Measurements from ENCODE around the gene CLSTN3.
A peak's percentile ranks its signal among the peaks of the same experiment; 100 is the strongest.

The CLSTN3 gene

DNA sequence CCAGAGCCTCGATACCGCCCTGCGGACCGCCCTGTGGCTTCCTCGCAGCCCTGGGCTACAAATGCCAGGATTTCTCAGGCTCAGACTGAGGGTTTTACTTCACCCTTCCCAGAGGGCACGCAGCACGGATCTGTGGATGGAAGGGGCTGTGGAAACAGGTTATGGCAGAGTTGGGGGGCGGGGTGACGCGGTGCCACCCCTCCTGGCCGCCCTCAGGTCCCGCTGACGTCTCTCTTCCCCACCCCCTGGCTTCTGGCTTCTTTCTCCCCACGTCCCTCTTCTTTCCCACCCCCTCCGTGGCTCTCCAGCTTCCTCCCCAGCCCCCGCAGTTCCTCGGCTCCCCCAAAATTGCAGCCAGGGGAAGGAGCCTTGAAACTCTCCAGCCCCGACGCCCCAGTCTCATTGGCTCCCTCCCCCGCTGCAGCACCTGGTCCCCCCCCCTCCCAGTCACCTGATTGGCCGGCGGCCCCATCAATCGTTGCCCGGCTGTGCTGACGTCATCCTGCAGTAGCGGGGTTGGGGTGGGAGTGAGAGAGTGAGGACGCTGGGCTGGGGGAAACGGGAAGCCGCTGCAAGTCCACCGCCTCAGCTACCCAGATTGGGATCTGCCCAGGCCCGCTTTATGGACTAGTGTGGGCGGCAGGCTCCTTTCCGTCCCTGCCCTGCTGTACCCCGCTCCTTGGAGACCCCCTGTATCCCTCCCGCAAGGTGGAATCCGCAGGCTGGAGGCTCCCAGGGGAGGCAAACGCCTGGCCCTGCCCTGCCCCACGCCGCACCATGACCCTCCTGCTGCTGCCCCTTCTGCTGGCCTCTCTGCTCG, at the start of gene CLSTN3:
Gene CLSTN3, plus strand, starts transcription at position 500 of the 820 bp plus-strand sequence. Its CDS starts 278 bp downstream, at position 778.
- Mint-ChIP-seq H3K4me3 (peak within 1 kb of the TSS; percentile 97), H3K36me3 (peaks cover 52% of the 10 kb centered on the region), H3K27ac (peak within 1 kb of the TSS; percentile 96), H3K9me3 (no peaks in the 10 kb centered on the region), H3K4me1 (peaks cover 48% of the 10 kb centered on the region)
- DNase-seq (ENCODE audit: low spot score in 2 of 2), result peak; percentile 78 to 92
- peak; percentile 82 for ATAC-seq

DNA sequence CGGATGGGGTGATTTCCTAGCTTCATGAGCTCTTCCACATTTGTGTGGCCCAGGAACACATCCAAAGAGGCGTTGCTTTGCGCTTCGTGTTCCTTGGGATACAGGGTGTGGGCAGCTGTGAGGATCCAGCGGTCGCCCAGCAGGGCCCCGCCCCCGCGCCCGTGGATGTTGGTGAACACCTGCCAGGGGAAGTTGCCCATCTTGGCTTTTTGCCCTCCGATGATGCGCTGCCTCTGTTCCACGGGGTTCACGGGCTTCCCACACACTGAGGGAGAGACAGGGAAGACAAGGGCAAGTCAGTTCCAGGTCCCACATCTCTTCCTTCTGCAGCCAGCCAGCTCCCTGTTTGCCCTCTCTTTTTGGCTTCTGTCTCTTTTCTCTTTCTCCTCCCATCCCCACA, 49.1 kb upstream of the CLSTN3 start:
- DNase-seq (ENCODE audit: low spot score in 2 of 2) (no peak), ATAC-seq (no peak)
- Mint-ChIP-seq H3K4me1 (peaks cover 7% of the 10 kb centered on the region), H3K4me3 (no peak overlapping the region), H3K9me3 (peaks cover 5% of the 10 kb centered on the region), H3K36me3 (peaks cover 8% of the 10 kb centered on the region), H3K27ac (no peak overlapping the region)

DNA sequence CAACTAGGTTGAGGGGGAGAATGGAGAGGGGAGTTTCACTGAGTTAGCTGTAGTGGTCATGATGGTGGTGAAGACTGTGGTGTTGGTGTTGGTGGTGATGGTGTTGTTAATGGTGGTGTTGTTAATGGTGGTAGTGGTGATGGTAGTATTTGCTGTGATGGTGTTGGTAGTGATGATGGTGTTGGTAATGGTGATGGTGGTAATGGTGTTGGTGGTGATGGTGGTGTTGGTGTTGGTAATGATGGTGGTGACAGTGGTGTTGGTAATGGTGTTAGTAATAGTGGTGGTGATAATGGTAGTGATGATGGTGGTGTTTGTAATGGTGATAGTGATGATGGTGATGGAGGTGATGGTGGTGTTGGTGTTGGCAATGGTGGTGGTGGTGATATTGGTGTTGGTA, 47.0 kb upstream of the CLSTN3 start:
- Mint-ChIP-seq H3K27ac (peak overlapping the region; percentile 20), H3K36me3 (peaks cover 8% of the 10 kb centered on the region), H3K4me3 (no peak overlapping the region), H3K9me3 (peaks cover 5% of the 10 kb centered on the region), H3K4me1 (peaks cover 6% of the 10 kb centered on the region)
- DNase-seq (ENCODE audit: low spot score in 2 of 2) (no peak), ATAC-seq (no peak)

DNA sequence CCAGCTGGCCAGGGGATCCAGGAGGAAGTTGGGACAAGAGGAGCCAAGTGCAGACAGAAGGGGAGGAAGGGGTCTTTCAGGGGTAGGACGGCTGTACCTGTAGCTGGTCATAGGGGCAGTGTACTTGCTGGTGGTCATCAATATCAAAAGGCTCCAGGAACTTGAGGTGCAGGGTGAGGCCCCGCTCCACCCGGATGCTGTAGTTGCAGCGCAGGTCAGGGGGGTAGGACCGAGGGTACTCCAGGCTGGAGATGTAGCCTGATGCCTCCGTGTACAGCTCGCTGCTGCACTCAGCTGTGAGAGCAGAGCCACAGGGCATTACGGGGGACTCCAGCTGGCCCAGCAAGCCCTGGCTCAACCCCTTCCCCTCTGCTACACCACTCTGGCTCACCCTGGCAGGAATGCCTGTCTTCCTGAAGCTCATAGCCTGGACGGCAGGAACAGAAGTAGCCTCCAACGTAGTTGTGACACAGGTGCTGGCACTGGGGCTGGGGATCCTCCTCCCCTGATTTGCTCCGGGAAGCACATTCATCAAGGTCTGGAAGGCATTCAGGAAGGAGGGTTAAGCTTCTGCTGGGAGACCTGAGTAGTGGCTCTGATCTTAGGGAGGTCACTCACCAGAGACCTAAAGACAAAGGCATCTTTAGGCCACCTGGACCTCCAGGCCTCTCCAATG, 40.8 kb upstream of the CLSTN3 start:
- H3K27ac Mint-ChIP-seq, result no peak overlapping the region
- no peaks in the 10 kb centered on the region for H3K9me3 Mint-ChIP-seq
- DNase-seq (ENCODE audit: low spot score in 2 of 2), result no peak
- H3K4me3 Mint-ChIP-seq, result no peak overlapping the region
- H3K36me3 Mint-ChIP-seq, result no peaks in the 10 kb centered on the region
- H3K4me1 Mint-ChIP-seq, result peaks cover 9% of the 10 kb centered on the region
- no peak for ATAC-seq

DNA sequence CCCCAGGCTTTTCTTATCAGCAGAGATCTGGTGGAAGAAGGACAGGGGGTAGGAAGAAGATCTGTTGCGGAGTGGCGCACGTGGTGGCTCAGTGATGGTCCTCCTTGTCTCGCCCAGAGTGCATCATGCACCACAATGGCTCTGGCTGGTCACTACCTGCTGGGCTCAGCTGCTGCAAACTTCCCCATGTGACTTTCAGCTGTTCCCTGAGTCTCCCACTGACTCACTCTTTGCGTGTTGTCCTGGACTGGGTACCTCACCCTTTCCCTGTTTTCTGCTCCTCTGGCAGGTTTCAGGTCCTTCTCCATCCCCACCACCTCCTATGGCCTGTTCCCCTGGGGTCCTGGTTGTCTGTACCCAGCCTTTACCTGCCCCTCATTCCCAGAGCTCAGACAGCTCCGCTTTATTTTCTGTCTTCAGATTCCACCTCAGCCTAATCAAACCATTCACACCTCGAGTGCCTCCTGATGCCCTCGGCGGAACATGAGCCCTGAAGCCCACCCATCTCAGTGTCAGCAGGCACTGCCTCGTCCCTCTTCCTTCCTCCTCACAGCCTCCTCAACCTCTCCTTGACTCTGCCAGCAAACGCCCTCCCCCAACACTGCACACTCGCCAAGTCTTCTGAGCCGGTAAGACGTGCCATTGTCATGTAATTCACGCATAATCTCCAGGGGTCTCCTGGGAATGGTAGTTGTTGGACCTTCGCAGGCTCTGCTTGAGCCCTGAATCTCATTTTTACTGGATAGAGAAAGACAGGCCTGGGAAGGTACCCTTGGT, 39.8 kb upstream of the CLSTN3 start:
- Mint-ChIP-seq H3K27ac (no peak overlapping the region), H3K4me1 (peaks cover 9% of the 10 kb centered on the region), H3K9me3 (no peaks in the 10 kb centered on the region), H3K36me3 (peaks cover 4% of the 10 kb centered on the region), H3K4me3 (no peak overlapping the region)
- no peak for DNase-seq (ENCODE audit: low spot score in 2 of 2)
- ATAC-seq, result no peak

DNA sequence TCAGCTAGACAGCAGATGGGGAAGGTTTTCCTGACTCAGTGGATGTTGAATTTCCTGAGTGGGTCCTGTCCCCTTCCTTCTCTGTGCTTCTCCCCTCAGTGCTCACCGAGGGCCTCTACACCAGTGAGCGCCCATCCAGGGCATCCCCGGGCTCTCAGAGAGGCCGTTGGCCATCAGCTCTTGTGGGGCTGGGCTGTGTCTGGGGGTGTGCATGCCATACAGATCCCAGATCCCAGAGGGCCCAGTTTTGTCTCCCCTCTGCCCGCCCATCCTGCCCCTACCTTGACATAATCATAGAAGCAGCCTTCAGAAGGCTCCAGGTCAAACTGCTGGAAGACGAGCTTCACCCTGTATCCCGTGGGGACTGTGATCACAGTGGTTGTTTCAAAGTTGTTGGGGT, 39.0 kb upstream of the CLSTN3 start:
- DNase-seq (ENCODE audit: low spot score in 2 of 2), result no peak
- ATAC-seq, result no peak
- no peaks in the 10 kb centered on the region for H3K9me3 Mint-ChIP-seq
- peak overlapping the region; percentile 83 for H3K27ac Mint-ChIP-seq
- peaks cover 6% of the 10 kb centered on the region for H3K36me3 Mint-ChIP-seq
- peaks cover 9% of the 10 kb centered on the region for H3K4me1 Mint-ChIP-seq
- peak overlapping the region; percentile 70 for H3K4me3 Mint-ChIP-seq

DNA sequence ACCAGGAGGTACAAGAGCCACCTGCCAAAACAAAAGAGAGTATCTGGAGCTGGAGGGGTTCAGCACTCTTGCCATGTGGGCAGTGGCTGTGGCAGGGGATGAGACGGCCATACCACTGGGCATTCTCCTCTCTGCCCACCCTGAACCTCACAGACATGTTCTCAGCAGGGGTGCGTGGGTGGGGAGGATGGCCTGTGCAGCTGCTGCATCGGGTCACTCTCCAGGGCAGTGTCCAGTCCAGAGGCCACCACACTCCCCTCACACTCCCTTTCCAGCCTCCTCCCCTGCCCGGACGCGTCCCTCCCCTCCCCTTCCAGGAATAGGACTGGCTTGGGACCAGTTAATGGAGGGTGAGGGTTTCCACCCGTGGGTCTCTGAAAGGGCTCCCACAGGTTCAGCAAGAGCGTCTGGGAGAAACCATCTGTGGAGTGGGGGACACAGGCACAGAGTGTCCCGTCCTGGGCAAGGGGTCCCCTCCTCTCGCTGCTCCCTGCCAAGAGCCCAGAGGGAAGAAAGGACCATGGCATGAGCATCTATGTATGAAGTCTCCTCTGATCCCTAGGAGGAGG, 38.4 kb upstream of the CLSTN3 start:
- Mint-ChIP-seq H3K4me3 (peak overlapping the region; percentile 70), H3K27ac (peak overlapping the region; percentile 83), H3K4me1 (peaks cover 9% of the 10 kb centered on the region), H3K36me3 (peaks cover 6% of the 10 kb centered on the region), H3K9me3 (no peaks in the 10 kb centered on the region)
- DNase-seq (ENCODE audit: low spot score in 2 of 2) (no peak), ATAC-seq (peak; percentile 5)

DNA sequence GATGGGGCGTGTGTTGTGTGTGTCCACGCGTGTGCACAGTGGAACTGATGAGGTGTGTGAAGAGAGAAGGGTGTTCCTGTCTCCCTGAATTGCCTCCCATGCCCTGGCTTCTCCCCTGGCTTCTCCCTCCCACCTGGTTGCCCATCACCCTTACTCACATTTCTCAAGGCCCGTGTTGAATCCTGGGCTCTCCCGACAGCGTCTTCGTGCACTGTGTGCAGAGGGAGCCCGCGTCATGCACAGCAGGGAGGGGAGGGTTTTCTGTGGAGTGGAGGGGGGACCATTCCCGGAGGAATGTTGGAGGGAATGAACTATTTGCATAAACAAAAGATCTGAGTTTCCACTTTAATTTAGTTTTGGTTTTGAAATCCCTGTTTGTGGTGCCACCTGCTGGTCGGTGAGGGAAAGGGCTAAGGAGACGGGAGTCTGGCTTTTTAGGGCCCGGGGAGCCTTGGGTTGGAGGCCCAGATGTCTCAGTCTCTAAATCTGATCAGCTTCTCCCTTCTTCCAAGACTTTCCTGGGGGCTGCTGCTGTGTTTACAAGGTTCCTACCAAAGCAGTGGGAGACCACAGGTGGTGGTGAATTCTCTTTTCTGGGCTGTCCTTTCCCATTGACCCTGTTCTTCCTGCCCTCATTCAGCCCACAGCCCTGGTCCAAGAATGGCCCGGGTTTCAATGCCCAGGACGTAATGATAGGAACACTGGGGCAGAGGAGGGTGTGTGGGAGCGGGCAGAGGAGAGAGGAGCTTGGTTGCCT, 37.8 kb upstream of the CLSTN3 start, which contains the start of gene C1R:
Gene C1R, minus strand, starts transcription at position 217 of the 757 bp plus-strand sequence. Its CDS starts 57 bp downstream, at position 160.
- DNase-seq (ENCODE audit: low spot score in 2 of 2), result peak; percentile 46 to 83
- peaks cover 6% of the 10 kb centered on the region for H3K36me3 Mint-ChIP-seq
- H3K4me1 Mint-ChIP-seq, result peaks cover 9% of the 10 kb centered on the region
- ATAC-seq, result peak; percentile 74
- H3K4me3 Mint-ChIP-seq, result peak within 1 kb of the TSS; percentile 70
- no peaks in the 10 kb centered on the region for H3K9me3 Mint-ChIP-seq
- peak within 1 kb of the TSS; percentile 83 for H3K27ac Mint-ChIP-seq

DNA sequence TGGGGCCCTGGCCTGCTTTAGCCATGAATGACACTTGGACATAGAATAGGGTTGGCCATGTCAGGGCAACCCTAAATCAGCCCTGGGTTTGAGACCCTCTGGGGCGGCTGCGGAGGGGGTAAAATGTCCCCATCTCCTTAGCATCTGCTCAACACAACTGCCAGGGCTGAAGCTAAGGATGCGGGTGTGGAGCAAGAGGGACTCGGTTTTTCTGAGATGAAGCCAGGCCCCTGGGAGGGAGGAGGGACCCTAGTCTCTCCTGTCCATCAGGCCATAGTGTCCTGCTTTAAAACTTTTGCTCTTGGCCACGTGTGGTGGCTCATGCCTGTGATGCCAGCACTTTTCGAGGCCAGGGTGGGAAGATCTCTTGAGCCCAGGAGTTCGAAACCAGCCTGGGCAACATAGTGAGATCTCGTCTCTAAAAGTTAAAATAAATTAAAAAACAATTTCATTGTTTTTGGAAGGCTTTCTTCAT, 37.1 kb upstream of the CLSTN3 start:
- Mint-ChIP-seq H3K9me3 (no peaks in the 10 kb centered on the region), H3K27ac (no peak overlapping the region)
- ATAC-seq, result no peak

DNA sequence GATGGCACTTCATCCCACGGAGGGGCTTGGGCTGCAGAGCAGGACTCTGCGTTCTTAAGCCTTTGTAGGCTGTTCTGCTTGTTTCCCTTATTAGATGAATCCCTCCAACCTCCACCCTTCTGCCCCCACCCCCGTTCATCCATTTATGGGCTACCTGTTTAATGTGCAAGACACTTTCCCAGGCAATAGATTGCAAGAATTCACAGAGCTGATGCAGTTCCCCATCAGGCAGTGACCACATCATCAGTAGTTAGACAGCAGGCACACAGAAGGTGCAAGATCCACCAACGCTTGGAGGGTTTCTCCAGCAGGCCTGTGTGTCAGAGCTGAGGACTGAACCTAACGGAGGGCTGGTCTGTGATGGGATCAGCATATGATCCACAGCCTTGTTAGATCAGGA, 36.7 kb upstream of the CLSTN3 start:
- ATAC-seq (no peak), DNase-seq (ENCODE audit: low spot score in 2 of 2) (no peak)
- no peaks in the 10 kb centered on the region for H3K9me3 Mint-ChIP-seq
- peaks cover 9% of the 10 kb centered on the region for H3K4me1 Mint-ChIP-seq
- no peak overlapping the region for H3K27ac Mint-ChIP-seq
- no peak overlapping the region for H3K4me3 Mint-ChIP-seq
- H3K36me3 Mint-ChIP-seq, result peaks cover 12% of the 10 kb centered on the region

More for the DNA sequence above, 37.1 kb upstream of the CLSTN3 start:
- H3K4me3 Mint-ChIP-seq, result no peak overlapping the region
- DNase-seq (ENCODE audit: low spot score in 2 of 2), result no peak
- peaks cover 9% of the 10 kb centered on the region for H3K4me1 Mint-ChIP-seq
- peaks cover 8% of the 10 kb centered on the region for H3K36me3 Mint-ChIP-seq

DNA sequence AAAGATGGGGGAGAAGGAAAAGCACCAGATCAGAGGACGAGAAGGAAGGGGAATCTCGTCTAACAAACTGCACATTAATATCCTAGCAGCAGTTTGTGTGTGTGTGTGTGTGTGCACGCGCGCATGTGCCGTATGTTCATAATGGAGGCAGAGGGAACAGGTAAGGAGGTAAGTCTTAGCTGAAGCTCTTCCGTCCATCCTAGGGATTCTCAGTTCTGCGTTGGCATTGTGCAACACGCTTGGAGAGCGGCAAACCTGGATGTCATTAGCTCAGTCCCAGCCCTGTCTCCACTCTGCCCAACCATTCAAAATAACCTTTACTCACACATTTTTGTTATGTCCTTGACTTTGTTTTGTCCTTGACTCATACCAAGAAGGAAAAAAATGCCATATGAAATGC, 36.3 kb upstream of the CLSTN3 start:
- Mint-ChIP-seq H3K4me1 (peaks cover 9% of the 10 kb centered on the region), H3K4me3 (no peak overlapping the region), H3K27ac (no peak overlapping the region), H3K36me3 (peaks cover 17% of the 10 kb centered on the region), H3K9me3 (no peaks in the 10 kb centered on the region)
- ATAC-seq, result no peak
- no peak for DNase-seq (ENCODE audit: low spot score in 2 of 2)

DNA sequence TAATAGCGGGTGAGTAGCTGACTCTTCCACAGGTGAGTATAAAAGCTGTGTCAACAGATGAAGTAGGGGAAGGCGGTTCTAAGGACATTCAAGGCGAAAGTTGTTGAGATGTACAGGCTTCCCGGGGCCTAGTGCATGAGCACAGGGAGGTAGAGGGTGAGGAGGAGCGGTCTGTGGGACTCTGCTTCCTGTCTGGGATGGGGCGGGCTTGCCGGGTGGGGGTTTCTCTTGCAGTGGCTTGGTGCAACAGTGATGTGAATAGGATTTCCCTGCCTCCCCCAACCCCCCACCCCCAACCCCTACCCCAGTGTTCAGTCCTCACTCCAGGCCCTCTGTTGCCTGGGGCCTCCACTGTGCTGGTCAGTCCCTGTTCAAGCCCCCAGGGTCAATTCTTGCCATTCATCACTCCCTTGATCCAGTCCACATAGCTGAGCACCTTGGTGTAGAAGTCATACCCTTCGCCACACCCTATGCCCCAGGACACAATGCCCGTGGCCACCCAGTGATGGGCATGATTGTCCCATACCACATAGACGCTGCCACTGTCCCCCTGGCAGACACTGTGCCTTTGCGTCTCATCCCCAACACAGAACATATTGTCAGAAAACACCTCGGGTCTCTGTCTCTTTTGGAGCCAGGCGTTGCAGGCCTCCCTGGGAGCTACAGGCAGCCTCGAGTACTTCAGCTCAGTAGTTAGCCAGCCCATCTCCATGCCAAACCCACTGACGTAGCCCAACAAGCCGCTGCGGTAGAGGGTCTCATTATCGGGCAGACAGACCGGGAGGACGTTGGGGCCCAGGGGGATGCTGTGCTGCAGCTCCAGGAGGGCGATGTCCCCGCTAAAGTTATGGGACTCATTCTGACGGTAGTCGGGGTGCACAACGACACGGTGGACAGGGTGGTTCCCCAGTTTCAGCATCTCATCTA, 33.9 kb upstream of the CLSTN3 start:
- H3K4me3 Mint-ChIP-seq, result no peak overlapping the region
- no peak for DNase-seq (ENCODE audit: low spot score in 2 of 2)
- peak overlapping the region; percentile 70 for H3K27ac Mint-ChIP-seq
- peaks cover 9% of the 10 kb centered on the region for H3K4me1 Mint-ChIP-seq
- no peak for ATAC-seq
- H3K9me3 Mint-ChIP-seq, result no peaks in the 10 kb centered on the region
- peaks cover 35% of the 10 kb centered on the region for H3K36me3 Mint-ChIP-seq

DNA sequence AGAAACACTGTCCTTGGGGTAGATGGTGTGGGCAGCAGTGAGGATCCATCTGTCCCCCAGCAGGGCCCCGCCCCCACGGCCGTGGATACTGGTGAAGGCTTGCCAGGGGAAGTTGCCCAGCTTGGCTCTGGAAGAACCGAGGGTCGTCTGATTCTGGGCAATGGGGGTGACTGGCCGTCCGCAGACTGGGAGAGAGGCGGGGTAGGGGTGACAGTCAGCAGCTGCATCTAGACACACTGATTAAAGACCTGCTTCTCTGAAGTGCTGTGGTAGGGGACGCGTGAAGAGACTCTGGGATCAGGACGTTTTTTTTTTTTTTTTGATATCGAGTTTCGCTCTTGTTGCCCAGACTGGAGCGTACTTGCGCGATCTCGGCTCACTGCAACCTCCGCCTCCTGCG, 33.2 kb upstream of the CLSTN3 start:
- peaks cover 41% of the 10 kb centered on the region for H3K36me3 Mint-ChIP-seq
- no peak overlapping the region for H3K4me3 Mint-ChIP-seq
- ATAC-seq (no peak), DNase-seq (ENCODE audit: low spot score in 2 of 2) (no peak)
- peaks cover 6% of the 10 kb centered on the region for H3K4me1 Mint-ChIP-seq
- no peaks in the 10 kb centered on the region for H3K9me3 Mint-ChIP-seq
- H3K27ac Mint-ChIP-seq, result no peak overlapping the region
